GM18520 (cell line): Measurements from ENCODE around the gene ARAP1.

Source experiments
- ATAC-seq: cut with Tn5 transposase; IDR thresholded peaks from one replicate; pipeline ENCODE4 v1.9.1; 2021; ENCODE audit not compliant: unreplicated experiment

The ARAP1 gene

GRCh38 chr11:72764503-72764902, 12.3 kb upstream of the ARAP1 start:
- no peak for ATAC-seq

- ATAC-seq = no peak
Observed at GRCh38 chr11:72763823-72764222, 11.6 kb upstream of the ARAP1 start.

DNA sequence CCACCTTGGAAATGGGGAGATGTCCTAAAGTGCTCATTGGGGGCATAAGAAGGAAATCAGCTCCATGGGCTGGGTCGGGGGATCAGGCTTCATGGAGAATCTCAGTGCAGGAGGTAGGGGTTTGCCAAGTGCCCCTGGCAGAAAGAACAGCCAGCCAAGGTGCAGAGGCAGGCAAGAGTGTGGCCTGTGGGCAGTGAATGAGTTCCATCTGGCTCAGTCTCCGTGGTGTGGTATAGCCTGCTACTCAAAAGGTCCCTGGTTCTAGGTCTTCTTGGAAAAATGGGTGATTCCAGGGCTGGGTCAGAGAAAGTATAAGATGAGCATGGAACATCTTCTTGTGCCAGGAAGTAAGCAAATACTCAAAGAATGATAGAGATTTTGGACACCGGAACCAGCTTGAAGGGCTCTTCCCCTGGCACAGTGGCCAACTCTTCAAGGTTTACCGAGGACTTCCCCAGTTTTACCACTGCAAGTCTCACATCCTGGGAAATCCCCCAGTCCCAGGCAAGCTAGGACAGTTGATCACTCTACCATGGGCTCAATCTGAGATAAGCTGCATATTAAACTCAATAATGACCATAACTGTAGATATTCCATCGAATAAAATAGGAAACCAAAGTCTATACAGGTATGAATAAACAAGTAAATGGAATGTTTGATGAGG, 10.6 kb upstream of the ARAP1 start:
- no peak for ATAC-seq

DNA sequence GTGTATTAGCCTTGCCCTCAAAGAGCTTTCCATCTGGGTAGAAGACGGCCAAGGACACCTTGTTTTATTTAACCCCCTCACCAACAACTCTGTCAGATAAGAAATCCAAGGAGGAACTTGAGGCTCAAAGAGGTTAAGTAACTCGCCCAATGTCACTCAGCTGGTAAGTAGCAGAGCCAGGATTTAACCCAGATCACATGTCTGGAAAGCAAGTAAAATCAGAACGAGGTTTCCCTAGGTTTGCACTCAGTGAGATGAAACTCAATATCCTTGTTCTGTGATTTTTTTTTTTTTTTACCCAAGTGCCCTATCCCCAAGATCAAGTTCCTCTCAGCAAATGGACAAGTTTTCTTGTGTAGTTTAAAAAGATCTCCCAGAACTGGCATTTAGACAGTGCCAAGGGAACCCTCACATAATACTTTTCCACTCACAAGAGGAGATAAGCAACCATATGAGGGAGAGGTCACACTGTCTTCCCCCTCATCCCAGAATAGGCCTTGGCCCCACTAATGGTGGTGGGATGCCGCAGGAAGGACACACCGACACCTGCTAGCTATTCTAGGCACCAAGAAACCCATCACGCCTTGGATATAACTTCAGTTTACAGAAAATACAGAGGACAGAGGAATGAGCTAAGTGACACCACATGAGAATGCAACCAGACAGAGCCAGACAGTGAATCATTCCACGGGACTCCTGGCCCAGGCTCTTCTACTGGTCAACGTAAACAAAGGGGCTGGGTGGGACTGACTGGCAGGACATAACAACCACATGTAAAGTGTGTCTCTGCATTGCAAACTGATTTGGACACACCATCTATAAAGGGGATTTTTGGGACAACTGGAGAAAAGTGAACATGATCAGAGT, 8.6 kb upstream of the ARAP1 start:
- no peak for ATAC-seq

GRCh38 chr11:72759468-72759985, 7.3 kb upstream of the ARAP1 start:
- no peak for ATAC-seq

- ATAC-seq = no peak
Observed at GRCh38 chr11:72758690-72759389, 6.6 kb upstream of the ARAP1 start.

DNA sequence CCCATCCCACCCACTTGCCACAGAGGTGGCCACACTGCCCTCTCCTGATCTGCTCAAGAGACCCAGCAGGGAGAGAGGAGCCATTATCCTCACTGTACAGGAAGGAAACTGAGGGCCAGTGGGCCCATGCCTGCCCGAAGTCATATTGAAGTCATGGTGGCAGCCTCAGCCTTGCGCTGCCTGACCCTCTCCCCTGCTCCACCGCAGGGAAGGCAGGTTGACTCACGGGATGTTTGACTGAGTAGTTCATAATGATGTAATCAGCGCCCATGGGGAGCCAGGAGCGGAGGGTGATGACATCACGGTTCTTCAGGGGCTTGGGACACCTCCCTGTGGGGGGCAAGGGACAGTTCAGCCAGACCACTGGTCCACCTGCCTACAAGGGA, 6.1 kb upstream of the ARAP1 start:
- no peak for ATAC-seq

DNA sequence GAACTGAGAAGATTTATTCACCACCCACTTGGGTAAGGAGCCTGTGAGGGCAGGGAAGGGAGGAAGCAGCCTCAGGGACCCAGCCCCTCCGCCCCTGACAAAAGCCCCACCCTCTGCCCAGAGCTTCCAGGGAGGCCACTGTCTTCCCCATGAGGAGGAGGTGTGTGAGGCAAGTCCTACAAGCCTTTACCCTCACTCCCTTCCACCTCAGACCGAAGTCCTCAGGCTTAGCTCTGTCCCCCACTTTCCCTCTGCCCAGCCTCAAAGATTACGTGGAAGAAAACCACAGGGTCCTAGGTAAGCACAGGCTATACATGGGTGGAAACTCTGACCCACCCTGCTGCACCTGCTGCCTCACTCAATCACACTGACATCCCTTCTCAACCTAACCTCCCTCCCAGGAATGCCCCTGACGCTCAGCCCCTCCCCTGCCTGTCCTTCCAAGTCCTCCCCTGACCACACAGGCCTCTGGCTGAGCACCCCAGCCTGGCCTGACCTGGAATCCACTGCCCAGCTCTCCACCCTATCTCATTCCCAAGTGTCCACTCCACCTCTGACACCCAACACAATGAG, 3.6 kb upstream of the ARAP1 start:
- ATAC-seq = no peak

- ATAC-seq = no peak
Observed at GRCh38 chr11:72754544-72755155, 2.4 kb upstream of the ARAP1 start.

DNA sequence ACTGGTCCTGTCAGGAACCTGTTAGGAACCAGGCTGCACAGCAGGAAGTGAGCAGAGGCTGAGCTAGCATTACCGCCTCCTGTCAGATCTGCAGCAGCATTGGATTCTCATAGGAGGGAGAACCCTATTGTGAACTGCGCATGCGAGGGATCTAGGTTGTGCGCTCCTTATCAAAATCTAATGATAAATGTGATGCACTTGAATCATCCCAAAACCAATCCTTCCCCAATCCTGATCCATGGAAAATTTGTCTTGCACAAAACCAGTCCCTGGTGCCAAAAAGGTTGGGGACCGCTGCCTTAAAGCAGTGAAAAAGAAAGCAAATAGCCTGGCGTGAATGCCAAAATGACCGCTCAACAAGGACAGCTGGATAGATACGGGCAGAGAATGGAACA, 1.9 kb upstream of the ARAP1 start:
- ATAC-seq = no peak

- no peak for ATAC-seq
Observed at GRCh38 chr11:72753341-72754148, 1.3 kb upstream of the ARAP1 start.

DNA sequence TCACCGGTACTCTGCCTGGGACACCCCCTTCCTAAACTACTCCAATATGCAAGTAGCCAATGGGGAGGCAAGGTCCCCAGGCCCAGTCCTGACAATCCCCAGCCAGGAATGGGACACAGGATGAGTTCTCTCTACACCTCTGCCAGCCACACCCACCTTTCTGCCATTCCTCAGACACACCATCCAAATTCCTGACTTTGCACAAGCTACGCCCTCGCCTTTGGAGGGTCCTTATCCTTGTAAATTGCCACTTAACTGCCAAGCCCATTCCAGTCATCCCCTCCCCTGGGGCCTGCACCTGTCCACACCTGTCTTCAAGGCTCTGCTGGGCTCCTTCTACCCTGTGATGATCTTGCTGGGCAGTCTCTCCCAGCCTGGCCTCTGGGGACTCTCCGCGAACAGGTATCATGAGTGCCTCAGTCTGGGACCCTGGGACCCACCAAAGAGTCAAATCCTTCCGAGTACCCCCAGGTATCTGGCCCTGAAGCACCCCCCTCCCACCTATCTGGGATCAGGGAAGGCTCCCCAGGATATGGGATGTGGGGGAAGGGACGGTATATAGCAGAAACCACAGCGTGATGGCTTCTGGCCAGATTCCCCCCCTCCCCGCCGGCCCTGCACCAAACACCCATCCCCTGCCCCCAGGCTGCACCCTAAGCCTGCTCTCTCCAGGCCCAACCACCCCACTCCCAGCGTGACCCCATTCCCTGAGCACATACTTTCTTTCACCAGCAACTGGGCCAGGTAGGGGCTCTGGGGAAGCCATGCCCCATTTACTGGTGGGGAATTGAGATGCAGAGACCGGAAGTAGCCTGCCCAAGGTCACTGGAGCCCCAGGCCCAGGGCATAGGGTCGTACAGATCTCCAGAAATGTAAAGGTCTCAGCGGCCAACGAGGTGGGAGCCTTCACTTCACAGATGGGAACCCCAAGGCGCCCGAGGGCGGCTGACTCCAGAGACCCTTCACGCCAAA, 806 bp downstream of the ARAP1 start:
- ATAC-seq = no peak

DNA sequence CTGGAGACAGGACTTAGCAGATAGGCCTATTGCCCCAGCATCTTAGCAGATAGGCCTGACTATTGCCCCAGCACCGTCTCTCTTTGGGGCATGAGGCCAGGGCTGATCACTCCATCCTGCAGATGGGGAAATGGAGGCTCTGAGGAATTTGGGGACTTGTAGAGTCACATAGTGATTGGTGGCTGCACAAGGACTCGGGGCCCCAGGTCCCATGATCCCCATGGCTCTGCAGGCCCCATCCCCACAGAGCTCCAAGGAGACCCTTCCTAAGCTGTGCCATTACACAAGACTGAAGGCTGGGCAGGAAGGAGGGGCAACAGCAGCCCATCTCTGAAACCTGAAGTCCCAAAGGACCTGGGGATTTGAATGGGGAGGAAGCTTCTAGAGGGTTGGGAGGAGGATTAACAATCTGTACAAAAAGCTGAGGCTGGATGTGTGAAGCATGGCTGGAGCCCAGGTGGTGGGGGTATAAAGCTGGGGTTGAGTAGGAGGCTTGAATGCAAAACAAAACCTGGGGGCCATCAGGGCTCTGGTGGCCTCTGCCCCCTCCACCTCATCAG, 1.6 kb downstream of the ARAP1 start:
- no peak for ATAC-seq

DNA sequence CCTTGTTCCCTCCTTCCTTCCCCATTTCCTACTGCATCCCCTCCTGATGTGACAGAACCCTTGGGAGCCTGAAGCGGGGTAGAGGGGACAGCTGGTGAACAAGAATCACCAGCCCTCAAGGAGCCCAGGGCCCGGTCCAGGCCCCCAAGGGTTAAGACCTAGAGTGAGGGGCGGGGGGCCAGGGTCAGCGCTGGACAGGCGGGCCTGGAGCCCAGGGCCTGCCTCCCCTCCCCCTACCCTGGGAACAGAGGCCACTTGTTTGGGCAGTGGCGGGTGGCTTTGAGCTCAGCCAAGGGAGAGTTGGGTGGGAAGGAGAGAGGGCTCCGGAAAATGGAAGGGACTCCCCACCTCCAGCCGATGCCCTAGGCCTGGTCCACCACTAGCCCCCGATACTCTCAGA, 2.1 kb downstream of the ARAP1 start:
- no peak for ATAC-seq

- no peak for ATAC-seq
Observed at GRCh38 chr11:72747289-72747855, 4.8 kb downstream of the ARAP1 start.

GRCh38 chr11:72746821-72747220, 5.4 kb downstream of the ARAP1 start:
- ATAC-seq = no peak

- ATAC-seq = no peak
Observed at GRCh38 chr11:72745925-72746550, 6.2 kb downstream of the ARAP1 start.

- ATAC-seq = no peak
Observed at GRCh38 chr11:72745511-72745910, 6.7 kb downstream of the ARAP1 start.
